ENCODE data around the gene GTF2F1. TPM values are rescaled to one million over a fixed set of nuclear protein-coding genes. Genes with fewer than 3 reads are reported as not detected.

Gene GTF2F1
- total and polyA plus RNA-seq, 4 donors = 7.4 to 24.4 (median 16.8) TPM

DNA sequence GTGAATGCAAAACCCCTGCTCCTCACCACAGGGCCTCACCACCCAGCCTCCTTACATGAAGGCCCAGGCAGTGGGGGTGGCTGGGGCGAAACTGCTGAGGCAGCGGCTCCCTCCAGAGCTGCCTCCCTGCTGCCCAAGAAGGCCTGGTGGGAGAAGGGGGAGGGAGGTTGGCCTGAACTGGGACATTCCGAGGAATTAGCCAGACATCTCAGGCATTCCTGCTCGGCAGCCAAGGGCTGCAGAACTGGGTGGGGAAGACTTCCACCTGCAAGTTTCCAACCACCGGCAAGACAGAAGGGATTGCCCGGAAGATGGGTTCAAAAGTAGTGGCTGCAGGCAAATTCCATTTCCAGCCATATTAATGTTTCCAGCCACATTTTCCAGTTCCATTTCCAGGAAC, 14.9 kb downstream of the GTF2F1 start:
- Histone ChIP-seq H3K27ac (ENCODE audit: low read depth in 1 of 2, low read length in 2 of 2) (no peak overlapping the region), H3K4me3 (ENCODE audit: low read depth in 1 of 3, low read length in 3 of 3) (no peak overlapping the region), H3K36me3 (ENCODE audit: control insufficient read depth in 4 of 4, insufficient read depth in 3 of 4, low read depth in 1 of 4, low read length in 3 of 4) (peaks cover 13 to 36% (median 23%) of the 10 kb centered on the region in 4 donors), H3K9ac (ENCODE audit: low read depth in 1 of 2, low read length in 2 of 2) (no peak overlapping the region), H3K4me1 (ENCODE audit: control insufficient read depth in 4 of 4, insufficient read depth in 4 of 4, low read length in 3 of 4) (peaks cover 2 to 8% (median 4%) of the 10 kb centered on the region in 4 donors), H3K9me3 (ENCODE audit: control insufficient read depth in 4 of 4, low read length in 3 of 4) (no peaks in the 10 kb centered on the region), H3K27me3 (ENCODE audit: control insufficient read depth in 4 of 4, insufficient read depth in 4 of 4, low read length in 3 of 4) (no peaks in the 10 kb centered on the region)
- 84% methylated on average over 6 of the region's 6 CpGs for WGBS
- no peak for DNase-seq (ENCODE audit: low spot score)
- TF ChIP-seq NR2F2 (IDR thresholded peaks at IDR 0.05) = no peak
- TF ChIP-seq YY1 (IDR thresholded peaks at IDR 0.05) = no peak
- no peak for TF ChIP-seq JUND (IDR thresholded peaks at IDR 0.05)
- TF ChIP-seq FOXA1 (IDR thresholded peaks at IDR 0.05) = no peak
- no peak for TF ChIP-seq HNF4G (IDR thresholded peaks at IDR 0.05)
- TF ChIP-seq, protein P1, sequence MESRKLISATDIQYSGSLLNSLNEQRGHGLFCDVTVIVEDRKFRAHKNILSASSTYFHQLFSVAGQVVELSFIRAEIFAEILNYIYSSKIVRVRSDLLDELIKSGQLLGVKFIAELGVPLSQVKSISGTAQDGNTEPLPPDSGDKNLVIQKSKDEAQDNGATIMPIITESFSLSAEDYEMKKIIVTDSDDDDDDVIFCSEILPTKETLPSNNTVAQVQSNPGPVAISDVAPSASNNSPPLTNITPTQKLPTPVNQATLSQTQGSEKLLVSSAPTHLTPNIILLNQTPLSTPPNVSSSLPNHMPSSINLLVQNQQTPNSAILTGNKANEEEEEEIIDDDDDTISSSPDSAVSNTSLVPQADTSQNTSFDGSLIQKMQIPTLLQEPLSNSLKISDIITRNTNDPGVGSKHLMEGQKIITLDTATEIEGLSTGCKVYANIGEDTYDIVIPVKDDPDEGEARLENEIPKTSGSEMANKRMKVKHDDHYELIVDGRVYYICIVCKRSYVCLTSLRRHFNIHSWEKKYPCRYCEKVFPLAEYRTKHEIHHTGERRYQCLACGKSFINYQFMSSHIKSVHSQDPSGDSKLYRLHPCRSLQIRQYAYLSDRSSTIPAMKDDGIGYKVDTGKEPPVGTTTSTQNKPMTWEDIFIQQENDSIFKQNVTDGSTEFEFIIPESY (IDR thresholded peaks at IDR 0.05) = no peak
- TF ChIP-seq TAF1 (conservative IDR thresholded peaks at IDR 0.05) = no peak
- no peak for TF ChIP-seq SP1 (IDR thresholded peaks at IDR 0.05)
- TF ChIP-seq, protein P2, sequence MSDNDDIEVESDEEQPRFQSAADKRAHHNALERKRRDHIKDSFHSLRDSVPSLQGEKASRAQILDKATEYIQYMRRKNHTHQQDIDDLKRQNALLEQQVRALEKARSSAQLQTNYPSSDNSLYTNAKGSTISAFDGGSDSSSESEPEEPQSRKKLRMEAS (IDR thresholded peaks at IDR 0.05) = no peak
- TF ChIP-seq, protein P3, sequence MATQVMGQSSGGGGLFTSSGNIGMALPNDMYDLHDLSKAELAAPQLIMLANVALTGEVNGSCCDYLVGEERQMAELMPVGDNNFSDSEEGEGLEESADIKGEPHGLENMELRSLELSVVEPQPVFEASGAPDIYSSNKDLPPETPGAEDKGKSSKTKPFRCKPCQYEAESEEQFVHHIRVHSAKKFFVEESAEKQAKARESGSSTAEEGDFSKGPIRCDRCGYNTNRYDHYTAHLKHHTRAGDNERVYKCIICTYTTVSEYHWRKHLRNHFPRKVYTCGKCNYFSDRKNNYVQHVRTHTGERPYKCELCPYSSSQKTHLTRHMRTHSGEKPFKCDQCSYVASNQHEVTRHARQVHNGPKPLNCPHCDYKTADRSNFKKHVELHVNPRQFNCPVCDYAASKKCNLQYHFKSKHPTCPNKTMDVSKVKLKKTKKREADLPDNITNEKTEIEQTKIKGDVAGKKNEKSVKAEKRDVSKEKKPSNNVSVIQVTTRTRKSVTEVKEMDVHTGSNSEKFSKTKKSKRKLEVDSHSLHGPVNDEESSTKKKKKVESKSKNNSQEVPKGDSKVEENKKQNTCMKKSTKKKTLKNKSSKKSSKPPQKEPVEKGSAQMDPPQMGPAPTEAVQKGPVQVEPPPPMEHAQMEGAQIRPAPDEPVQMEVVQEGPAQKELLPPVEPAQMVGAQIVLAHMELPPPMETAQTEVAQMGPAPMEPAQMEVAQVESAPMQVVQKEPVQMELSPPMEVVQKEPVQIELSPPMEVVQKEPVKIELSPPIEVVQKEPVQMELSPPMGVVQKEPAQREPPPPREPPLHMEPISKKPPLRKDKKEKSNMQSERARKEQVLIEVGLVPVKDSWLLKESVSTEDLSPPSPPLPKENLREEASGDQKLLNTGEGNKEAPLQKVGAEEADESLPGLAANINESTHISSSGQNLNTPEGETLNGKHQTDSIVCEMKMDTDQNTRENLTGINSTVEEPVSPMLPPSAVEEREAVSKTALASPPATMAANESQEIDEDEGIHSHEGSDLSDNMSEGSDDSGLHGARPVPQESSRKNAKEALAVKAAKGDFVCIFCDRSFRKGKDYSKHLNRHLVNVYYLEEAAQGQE (IDR thresholded peaks at IDR 0.05) = no peak
- TF ChIP-seq, protein P4, sequence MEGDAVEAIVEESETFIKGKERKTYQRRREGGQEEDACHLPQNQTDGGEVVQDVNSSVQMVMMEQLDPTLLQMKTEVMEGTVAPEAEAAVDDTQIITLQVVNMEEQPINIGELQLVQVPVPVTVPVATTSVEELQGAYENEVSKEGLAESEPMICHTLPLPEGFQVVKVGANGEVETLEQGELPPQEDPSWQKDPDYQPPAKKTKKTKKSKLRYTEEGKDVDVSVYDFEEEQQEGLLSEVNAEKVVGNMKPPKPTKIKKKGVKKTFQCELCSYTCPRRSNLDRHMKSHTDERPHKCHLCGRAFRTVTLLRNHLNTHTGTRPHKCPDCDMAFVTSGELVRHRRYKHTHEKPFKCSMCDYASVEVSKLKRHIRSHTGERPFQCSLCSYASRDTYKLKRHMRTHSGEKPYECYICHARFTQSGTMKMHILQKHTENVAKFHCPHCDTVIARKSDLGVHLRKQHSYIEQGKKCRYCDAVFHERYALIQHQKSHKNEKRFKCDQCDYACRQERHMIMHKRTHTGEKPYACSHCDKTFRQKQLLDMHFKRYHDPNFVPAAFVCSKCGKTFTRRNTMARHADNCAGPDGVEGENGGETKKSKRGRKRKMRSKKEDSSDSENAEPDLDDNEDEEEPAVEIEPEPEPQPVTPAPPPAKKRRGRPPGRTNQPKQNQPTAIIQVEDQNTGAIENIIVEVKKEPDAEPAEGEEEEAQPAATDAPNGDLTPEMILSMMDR (IDR thresholded peaks at IDR 0.05; ENCODE audit: low read depth, low read length, missing input control) = no peak
- TF ChIP-seq GABPA (IDR thresholded peaks at IDR 0.05 in 1 of 2, conservative IDR thresholded peaks at IDR 0.05 in 1 of 2) = no peak
- TF ChIP-seq, protein P5, sequence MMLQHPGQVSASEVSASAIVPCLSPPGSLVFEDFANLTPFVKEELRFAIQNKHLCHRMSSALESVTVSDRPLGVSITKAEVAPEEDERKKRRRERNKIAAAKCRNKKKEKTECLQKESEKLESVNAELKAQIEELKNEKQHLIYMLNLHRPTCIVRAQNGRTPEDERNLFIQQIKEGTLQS (IDR thresholded peaks at IDR 0.05) = no peak
- TF ChIP-seq FOXA2 (IDR thresholded peaks at IDR 0.05) = no peak
- no peak for TF ChIP-seq HNF4A (conservative IDR thresholded peaks at IDR 0.05)
- TF ChIP-seq RAD21 (IDR thresholded peaks at IDR 0.05) = no peak

Measured in liver (tissue), 9 donors.